K562 (cell line): ENCODE data around the gene LEO1. TPM values are rescaled to one million over a fixed set of nuclear protein-coding genes. Genes with fewer than 3 reads are reported as not detected.

Experiments
- E4F1 ChIP-seq: fragments of 250-450 bp; sonication (Bioruptor Pico); IDR thresholded peaks from 2 replicates; pipeline ENCODE4 v1.5.0; 2021; ENCODE audit warnings: mild to moderate bottlenecking, borderline replicate concordance
- EHMT2 ChIP-seq: fragments of 450-650 bp; IDR thresholded peaks from 2 replicates; pipeline ENCODE4 v1.6.1; 2018; ENCODE audit warnings: antibody characterized with exemption
- EP300 ChIP-seq: IDR thresholded peaks from 2 replicates; pipeline ENCODE4 v1.6.1; 2012; ENCODE audit warnings: low read length, improper control_type of control experiment
- HBP1 ChIP-seq: fragments of 450-650 bp; formaldehyde crosslinking; IDR thresholded peaks from 2 replicates; pipeline ENCODE4 v1.4.0; 2022; ENCODE audit warnings: missing genetic modification characterization
- MCM2 ChIP-seq: fragments of 450-650 bp; IDR thresholded peaks from 2 replicates; pipeline ENCODE4 v1.6.1; 2017; ENCODE audit warnings: low read depth, mild to moderate bottlenecking
- POLR2G ChIP-seq: fragments of 200-400 bp; formaldehyde crosslinking; IDR thresholded peaks from 2 replicates; pipeline ENCODE4 v1.6.1; 2017; ENCODE audit warnings: low read depth, mild to moderate bottlenecking, antibody characterized with exemption, low read length, moderate library complexity
- SIN3B ChIP-seq: fragments of 450-650 bp; IDR thresholded peaks from 2 replicates; pipeline ENCODE4 v1.6.1; 2017; ENCODE audit warnings: low read depth, mild to moderate bottlenecking, moderate library complexity
- SMARCE1 ChIP-seq: fragments of 450-650 bp; IDR thresholded peaks from 2 replicates; pipeline ENCODE4 v1.7.1; 2016; ENCODE audit warnings: mild to moderate bottlenecking
- SNRNP70 ChIP-seq: fragments of 200-400 bp; formaldehyde crosslinking; optimal IDR thresholded peaks from 2 replicates; pipeline ENCODE3; 2017; ENCODE audit warnings: low read depth, low read length
- THRB ChIP-seq: fragments of 450-650 bp; formaldehyde crosslinking; conservative IDR thresholded peaks from 2 replicates; pipeline ENCODE4 v1.4.0; 2022; ENCODE audit warnings: mild to moderate bottlenecking, missing genetic modification characterization
- ZNF133 ChIP-seq: fragments of 250-450 bp; sonication (Bioruptor Pico); IDR thresholded peaks from 2 replicates; pipeline ENCODE4 v1.4.0; 2020; ENCODE audit warnings: mild to moderate bottlenecking
- ZNF23 ChIP-seq: fragments of 250-450 bp; sonication (Bioruptor Pico); IDR thresholded peaks from 2 replicates; pipeline ENCODE4 v1.4.0; 2020; ENCODE audit warnings: mild to moderate bottlenecking
- ZNF586 ChIP-seq: fragments of 450-650 bp; formaldehyde crosslinking; conservative IDR thresholded peaks from 2 replicates; pipeline ENCODE4 v1.4.0; 2020; ENCODE audit warnings: mild to moderate bottlenecking, moderate library complexity
- polyA plus RNA-seq, 8 experiments: library from polyadenylated mRNA; depleted of rRNA in 4 of 8; stranded (reverse) in 5 of 8; unstranded in 3 of 8; fragments of >200 nt; fragmentation: Nextera tagmentation in 2 of 8; fragmentation: Illumina TruSeq in 1 of 8; extraction: Ambion mirVana in 2 of 8; extraction: Trizol in 1 of 8; gene quantifications; 2 replicates each; pipeline versions ENCODE4 v1.2.1 to v1.2.3, GENCODE V29; 2011 to 2014; ENCODE audit warnings: inconsistent platforms in 1 of 8, missing spikeins in 1 of 8
- total RNA-seq, 7 experiments: library from RNA; depleted of rRNA in 6 of 7; stranded (reverse); fragments of >200 nt in 6 of 7; fragmentation: Illumina TruSeq in 2 of 7; extraction: Trizol in 2 of 7; gene quantifications; 2 replicates each; pipeline versions ENCODE4 v1.2.1 to v1.2.3, GENCODE V29; 2011 to 2021; ENCODE audit warnings: low replicate concordance in 1 of 7
- TF ChIP-seq, protein P1 (sequence below), 2 experiments: fragments of 450-650 bp; IDR thresholded peaks; 2 replicates each; pipeline ENCODE4 v1.6.1; 2018; ENCODE audit warnings: mild to moderate bottlenecking in 2 of 2, low read depth in 1 of 2; ENCODE audit not compliant: partially characterized antibody in 2 of 2

Gene LEO1
- total and polyA plus RNA-seq, 9 of the 15 experiments (the other 6 are each of a cell fraction or from before 2014, with no cell fraction given), result 8.4 to 48.3 (median 37.9) TPM

DNA sequence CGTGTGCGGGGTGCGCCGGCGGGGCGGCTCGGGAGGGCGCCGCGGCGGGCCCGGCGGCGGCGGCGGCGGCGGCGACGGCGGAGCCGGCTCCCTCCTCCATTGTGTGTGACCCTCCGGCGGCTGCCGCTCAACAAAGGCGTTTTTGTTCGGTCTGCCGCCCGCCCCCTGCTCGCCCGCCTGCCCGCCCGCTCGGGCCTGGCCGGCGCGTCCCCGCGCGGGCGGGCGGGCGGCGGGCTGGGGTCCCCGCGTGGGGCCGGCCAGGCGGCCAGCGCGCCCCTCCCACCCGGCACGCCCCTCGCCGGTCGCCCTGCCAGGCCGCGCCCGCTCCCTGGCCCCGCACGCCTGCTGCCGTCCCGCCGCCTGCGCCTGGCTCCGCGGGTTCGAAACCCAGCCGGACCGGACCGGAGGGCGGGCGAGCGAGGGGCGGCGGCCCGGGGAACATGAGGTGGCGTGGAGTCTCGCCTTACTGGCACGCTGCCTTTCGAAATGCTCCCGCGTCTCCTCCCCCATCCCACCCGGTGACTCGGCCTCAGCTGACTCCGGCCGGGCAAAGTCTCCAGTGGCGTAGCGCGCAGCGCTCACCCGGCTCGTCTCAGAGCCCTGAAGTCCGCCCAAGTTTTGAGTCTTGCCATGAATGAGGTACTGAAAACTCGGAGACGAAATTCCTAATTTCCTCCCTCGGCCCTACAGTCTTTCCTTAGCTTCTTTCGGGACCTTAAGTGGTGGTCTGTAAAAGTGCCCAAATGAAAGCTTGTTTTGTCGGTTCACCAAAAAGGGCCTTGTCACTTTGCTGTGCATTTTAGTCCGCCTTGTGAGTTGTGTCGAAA, 48.0 kb upstream of the LEO1 start (continued):
- TF ChIP-seq POLR2G (peak; percentile 55), EP300 (no peak; the same call in 1 of the 2 replicates), EHMT2 (no peak), SMARCE1 (0 out of 2 replicates have a peak, but pooled peaks have one; percentile 20), ZNF133 (CRISPR knock-in tag) (no peak), ZNF23 (CRISPR knock-in tag) (no peak), SIN3B (no peak), MCM2 (no peak), E4F1 (CRISPR knock-in tag) (no peak), ZNF586 (CRISPR knock-in tag) (no peak), THRB (no peak), HBP1 (CRISPR knock-in tag) (0 out of 2 replicates have a peak, but pooled peaks have one; percentile 25), SNRNP70 (no peak)
- TF ChIP-seq, protein P1, sequence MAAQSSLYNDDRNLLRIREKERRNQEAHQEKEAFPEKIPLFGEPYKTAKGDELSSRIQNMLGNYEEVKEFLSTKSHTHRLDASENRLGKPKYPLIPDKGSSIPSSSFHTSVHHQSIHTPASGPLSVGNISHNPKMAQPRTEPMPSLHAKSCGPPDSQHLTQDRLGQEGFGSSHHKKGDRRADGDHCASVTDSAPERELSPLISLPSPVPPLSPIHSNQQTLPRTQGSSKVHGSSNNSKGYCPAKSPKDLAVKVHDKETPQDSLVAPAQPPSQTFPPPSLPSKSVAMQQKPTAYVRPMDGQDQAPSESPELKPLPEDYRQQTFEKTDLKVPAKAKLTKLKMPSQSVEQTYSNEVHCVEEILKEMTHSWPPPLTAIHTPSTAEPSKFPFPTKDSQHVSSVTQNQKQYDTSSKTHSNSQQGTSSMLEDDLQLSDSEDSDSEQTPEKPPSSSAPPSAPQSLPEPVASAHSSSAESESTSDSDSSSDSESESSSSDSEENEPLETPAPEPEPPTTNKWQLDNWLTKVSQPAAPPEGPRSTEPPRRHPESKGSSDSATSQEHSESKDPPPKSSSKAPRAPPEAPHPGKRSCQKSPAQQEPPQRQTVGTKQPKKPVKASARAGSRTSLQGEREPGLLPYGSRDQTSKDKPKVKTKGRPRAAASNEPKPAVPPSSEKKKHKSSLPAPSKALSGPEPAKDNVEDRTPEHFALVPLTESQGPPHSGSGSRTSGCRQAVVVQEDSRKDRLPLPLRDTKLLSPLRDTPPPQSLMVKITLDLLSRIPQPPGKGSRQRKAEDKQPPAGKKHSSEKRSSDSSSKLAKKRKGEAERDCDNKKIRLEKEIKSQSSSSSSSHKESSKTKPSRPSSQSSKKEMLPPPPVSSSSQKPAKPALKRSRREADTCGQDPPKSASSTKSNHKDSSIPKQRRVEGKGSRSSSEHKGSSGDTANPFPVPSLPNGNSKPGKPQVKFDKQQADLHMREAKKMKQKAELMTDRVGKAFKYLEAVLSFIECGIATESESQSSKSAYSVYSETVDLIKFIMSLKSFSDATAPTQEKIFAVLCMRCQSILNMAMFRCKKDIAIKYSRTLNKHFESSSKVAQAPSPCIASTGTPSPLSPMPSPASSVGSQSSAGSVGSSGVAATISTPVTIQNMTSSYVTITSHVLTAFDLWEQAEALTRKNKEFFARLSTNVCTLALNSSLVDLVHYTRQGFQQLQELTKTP (IDR thresholded peaks at IDR 0.05; ENCODE audit: low read depth in 1 of 2, partially characterized antibody in 2 of 2), result peak in 1 of 2 experiments; percentile 82
